Mammary epithelial cell (primary cell): Measurements from ENCODE around the gene TYW3.

ENCODE experiments used
- EZH2 ChIP-seq: IDR thresholded peaks from 2 replicates; pipeline ENCODE4 v1.6.1; 2012; ENCODE audit warnings: low read length, inconsistent platforms, borderline replicate concordance
- TF ChIP-seq, protein P1 (sequence below), 2 donors: IDR thresholded peaks in 1 of 2; conservative IDR thresholded peaks in 1 of 2; 2 replicates each; pipeline ENCODE4 v1.5.1; 2011 to 2012; ENCODE audit warnings: inconsistent platforms in 2 of 2, low read length in 2 of 2, mild to moderate bottlenecking in 2 of 2, control low read depth in 1 of 2, low read depth in 1 of 2; ENCODE audit not compliant: insufficient read depth in 1 of 2; ENCODE audit errors: extremely low read depth in 1 of 2

DNA sequence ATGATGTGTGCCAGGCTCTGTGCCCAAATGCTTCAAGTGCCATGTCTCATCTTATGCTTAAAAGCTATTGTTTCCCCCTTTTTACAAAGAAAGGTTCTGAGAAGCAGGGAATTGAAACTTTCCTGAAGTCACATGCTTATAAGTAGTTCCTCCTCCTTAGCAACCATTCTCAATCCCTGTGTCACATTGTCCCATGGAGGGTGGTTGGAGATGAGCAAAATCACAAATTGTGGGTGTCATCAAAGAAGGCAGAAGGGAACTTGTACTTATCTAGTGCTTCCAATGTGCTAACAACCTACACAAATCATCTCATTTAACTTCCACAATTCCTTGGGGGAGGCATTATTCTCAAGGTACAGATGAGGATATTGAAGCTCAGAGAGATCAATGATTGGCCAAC, 49.3 kb upstream of the TYW3 start:
- TF ChIP-seq, protein P1, sequence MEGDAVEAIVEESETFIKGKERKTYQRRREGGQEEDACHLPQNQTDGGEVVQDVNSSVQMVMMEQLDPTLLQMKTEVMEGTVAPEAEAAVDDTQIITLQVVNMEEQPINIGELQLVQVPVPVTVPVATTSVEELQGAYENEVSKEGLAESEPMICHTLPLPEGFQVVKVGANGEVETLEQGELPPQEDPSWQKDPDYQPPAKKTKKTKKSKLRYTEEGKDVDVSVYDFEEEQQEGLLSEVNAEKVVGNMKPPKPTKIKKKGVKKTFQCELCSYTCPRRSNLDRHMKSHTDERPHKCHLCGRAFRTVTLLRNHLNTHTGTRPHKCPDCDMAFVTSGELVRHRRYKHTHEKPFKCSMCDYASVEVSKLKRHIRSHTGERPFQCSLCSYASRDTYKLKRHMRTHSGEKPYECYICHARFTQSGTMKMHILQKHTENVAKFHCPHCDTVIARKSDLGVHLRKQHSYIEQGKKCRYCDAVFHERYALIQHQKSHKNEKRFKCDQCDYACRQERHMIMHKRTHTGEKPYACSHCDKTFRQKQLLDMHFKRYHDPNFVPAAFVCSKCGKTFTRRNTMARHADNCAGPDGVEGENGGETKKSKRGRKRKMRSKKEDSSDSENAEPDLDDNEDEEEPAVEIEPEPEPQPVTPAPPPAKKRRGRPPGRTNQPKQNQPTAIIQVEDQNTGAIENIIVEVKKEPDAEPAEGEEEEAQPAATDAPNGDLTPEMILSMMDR (conservative IDR thresholded peaks at IDR 0.05 in 1 of 2, IDR thresholded peaks at IDR 0.05 in 1 of 2; ENCODE audit: extremely low read depth in 1 of 2, insufficient read depth in 1 of 2, low read depth in 1 of 2, low read length in 2 of 2) = no peak
- no peak for TF ChIP-seq EZH2
